ENCODE data around the gene UST. TPM values are rescaled to one million over a fixed set of nuclear protein-coding genes. Genes with fewer than 3 reads are reported as not detected.

Gene UST
- polyA plus RNA-seq, 1 donor from 2014 or later: 7.5 TPM

DNA sequence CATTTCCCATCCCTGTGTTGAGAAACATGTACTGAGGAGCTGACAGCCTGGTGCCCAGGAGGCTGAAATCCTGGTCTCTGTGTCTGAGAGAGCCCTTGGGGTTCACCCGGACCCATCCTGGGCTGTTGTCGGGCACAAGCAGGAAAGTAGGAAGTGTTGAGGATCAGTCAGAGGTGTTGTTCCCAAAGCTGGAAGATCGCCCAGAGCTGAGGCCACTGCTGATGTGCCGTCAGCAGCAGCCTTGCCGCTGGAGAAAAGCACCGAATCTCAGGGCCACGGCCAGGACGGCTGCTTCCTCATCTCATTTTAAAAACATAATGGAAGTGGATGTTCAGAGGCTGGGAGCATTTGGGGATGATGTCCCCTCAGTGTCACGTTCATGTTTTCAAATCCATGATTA is 218.5 kb downstream of the UST start:
- TF ChIP-seq TAF1 (IDR thresholded peaks at IDR 0.05; ENCODE audit: low read depth) (no peak), EZH2 (IDR thresholded peaks at IDR 0.05; ENCODE audit: borderline replicate concordance, insufficient read depth, low read length, poor library complexity, severe bottlenecking) (no peak), RAD21 (conservative IDR thresholded peaks at IDR 0.05) (no peak), SMC3 (conservative IDR thresholded peaks at IDR 0.05; ENCODE audit: poor library complexity) (no peak), EP300 (conservative IDR thresholded peaks at IDR 0.05; ENCODE audit: poor library complexity, severe bottlenecking) (no peak), MXI1 (conservative IDR thresholded peaks at IDR 0.05; ENCODE audit: poor library complexity, severe bottlenecking) (no peak), POLR2AphosphoS5 (IDR thresholded peaks at IDR 0.05) (no peak)
- TF ChIP-seq, protein P1, sequence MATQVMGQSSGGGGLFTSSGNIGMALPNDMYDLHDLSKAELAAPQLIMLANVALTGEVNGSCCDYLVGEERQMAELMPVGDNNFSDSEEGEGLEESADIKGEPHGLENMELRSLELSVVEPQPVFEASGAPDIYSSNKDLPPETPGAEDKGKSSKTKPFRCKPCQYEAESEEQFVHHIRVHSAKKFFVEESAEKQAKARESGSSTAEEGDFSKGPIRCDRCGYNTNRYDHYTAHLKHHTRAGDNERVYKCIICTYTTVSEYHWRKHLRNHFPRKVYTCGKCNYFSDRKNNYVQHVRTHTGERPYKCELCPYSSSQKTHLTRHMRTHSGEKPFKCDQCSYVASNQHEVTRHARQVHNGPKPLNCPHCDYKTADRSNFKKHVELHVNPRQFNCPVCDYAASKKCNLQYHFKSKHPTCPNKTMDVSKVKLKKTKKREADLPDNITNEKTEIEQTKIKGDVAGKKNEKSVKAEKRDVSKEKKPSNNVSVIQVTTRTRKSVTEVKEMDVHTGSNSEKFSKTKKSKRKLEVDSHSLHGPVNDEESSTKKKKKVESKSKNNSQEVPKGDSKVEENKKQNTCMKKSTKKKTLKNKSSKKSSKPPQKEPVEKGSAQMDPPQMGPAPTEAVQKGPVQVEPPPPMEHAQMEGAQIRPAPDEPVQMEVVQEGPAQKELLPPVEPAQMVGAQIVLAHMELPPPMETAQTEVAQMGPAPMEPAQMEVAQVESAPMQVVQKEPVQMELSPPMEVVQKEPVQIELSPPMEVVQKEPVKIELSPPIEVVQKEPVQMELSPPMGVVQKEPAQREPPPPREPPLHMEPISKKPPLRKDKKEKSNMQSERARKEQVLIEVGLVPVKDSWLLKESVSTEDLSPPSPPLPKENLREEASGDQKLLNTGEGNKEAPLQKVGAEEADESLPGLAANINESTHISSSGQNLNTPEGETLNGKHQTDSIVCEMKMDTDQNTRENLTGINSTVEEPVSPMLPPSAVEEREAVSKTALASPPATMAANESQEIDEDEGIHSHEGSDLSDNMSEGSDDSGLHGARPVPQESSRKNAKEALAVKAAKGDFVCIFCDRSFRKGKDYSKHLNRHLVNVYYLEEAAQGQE (IDR thresholded peaks at IDR 0.05; ENCODE audit: borderline replicate concordance): no peak
- TF ChIP-seq, protein P2, sequence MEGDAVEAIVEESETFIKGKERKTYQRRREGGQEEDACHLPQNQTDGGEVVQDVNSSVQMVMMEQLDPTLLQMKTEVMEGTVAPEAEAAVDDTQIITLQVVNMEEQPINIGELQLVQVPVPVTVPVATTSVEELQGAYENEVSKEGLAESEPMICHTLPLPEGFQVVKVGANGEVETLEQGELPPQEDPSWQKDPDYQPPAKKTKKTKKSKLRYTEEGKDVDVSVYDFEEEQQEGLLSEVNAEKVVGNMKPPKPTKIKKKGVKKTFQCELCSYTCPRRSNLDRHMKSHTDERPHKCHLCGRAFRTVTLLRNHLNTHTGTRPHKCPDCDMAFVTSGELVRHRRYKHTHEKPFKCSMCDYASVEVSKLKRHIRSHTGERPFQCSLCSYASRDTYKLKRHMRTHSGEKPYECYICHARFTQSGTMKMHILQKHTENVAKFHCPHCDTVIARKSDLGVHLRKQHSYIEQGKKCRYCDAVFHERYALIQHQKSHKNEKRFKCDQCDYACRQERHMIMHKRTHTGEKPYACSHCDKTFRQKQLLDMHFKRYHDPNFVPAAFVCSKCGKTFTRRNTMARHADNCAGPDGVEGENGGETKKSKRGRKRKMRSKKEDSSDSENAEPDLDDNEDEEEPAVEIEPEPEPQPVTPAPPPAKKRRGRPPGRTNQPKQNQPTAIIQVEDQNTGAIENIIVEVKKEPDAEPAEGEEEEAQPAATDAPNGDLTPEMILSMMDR (IDR thresholded peaks at IDR 0.05; ENCODE audit: poor library complexity, severe bottlenecking): no peak

DNA sequence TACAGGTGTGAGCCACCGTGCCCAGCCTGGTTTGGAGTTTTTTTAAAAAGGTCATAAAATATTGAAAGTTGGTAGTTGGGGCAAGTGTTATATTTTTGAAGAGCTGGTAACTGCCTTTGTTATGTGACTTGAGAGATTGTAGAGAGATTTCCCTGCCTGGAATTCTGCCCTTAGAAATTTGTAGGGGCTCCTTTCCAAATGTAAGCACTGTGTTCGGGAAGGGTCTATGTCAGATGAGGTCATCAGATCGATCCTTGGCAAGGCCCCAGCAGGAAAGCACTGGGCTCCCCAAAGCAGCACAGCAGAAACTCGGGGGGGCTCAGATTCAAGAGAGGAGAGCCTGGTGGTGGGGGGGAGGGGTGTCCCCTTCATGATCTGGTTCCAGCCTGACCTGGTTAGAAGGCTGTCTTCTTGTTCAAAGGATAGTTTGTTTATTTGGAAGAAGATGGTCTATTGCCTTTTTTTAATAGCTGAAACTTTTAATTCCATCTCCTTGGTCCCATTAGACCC is 220.2 kb downstream of the UST start:
- Histone ChIP-seq H3K9ac (ENCODE audit: low read length) (no peak overlapping the region), H3K4me3 (ENCODE audit: low read length) (no peak overlapping the region), H3F3A (ENCODE audit: insufficient read depth, low read length, poor library complexity, severe bottlenecking) (no peaks in the 10 kb centered on the region), H3K9me2 (ENCODE audit: insufficient read depth, low read length) (no peaks in the 10 kb centered on the region), H3K79me2 (replicated peaks; ENCODE audit: insufficient read depth, low read length) (no peaks in the 10 kb centered on the region), H2AFZ (ENCODE audit: low read depth, low read length) (no peak overlapping the region), H3K27me3 (ENCODE audit: insufficient read depth, low read depth, low read length) (no peaks in the 10 kb centered on the region), H3K36me3 (ENCODE audit: insufficient read depth, low read length) (no peaks in the 10 kb centered on the region), H3K9me3 (ENCODE audit: low read length) (no peaks in the 10 kb centered on the region), H3K27ac (ENCODE audit: low read length) (no peak overlapping the region), H4K20me1 (ENCODE audit: insufficient read depth) (no peaks in the 10 kb centered on the region), H3K4me2 (ENCODE audit: low read length) (no peak overlapping the region)
- TF ChIP-seq, protein P1 (IDR thresholded peaks at IDR 0.05; ENCODE audit: borderline replicate concordance): no peak
- TF ChIP-seq TAF1 (IDR thresholded peaks at IDR 0.05; ENCODE audit: low read depth) (no peak), POLR2AphosphoS5 (IDR thresholded peaks at IDR 0.05) (no peak), MXI1 (conservative IDR thresholded peaks at IDR 0.05; ENCODE audit: poor library complexity, severe bottlenecking) (no peak), RAD21 (conservative IDR thresholded peaks at IDR 0.05) (no peak), EP300 (conservative IDR thresholded peaks at IDR 0.05; ENCODE audit: poor library complexity, severe bottlenecking) (no peak), SMC3 (conservative IDR thresholded peaks at IDR 0.05; ENCODE audit: poor library complexity) (no peak), EZH2 (IDR thresholded peaks at IDR 0.05; ENCODE audit: borderline replicate concordance, insufficient read depth, low read length, poor library complexity, severe bottlenecking) (no peak)
- TF ChIP-seq, protein P2 (IDR thresholded peaks at IDR 0.05; ENCODE audit: poor library complexity, severe bottlenecking): no peak

More for the DNA sequence above, 218.5 kb downstream of the UST start:
- Histone ChIP-seq H3F3A (ENCODE audit: insufficient read depth, low read length, poor library complexity, severe bottlenecking) (no peaks in the 10 kb centered on the region), H3K4me3 (ENCODE audit: low read length) (no peak overlapping the region), H2AFZ (ENCODE audit: low read depth, low read length) (no peak overlapping the region), H3K9ac (ENCODE audit: low read length) (no peak overlapping the region), H3K36me3 (ENCODE audit: insufficient read depth, low read length) (no peaks in the 10 kb centered on the region), H4K20me1 (ENCODE audit: insufficient read depth) (no peaks in the 10 kb centered on the region), H3K79me2 (replicated peaks; ENCODE audit: insufficient read depth, low read length) (no peaks in the 10 kb centered on the region), H3K27me3 (ENCODE audit: insufficient read depth, low read depth, low read length) (no peaks in the 10 kb centered on the region), H3K27ac (ENCODE audit: low read length) (no peak overlapping the region), H3K9me3 (ENCODE audit: low read length) (no peaks in the 10 kb centered on the region), H3K9me2 (ENCODE audit: insufficient read depth, low read length) (no peaks in the 10 kb centered on the region), H3K4me2 (ENCODE audit: low read length) (no peak overlapping the region)
